ENCODE measurements around the gene KCNQ1OT1.

Gene KCNQ1OT1

GRCh38 chr11:2699531-2700414, at the start of gene KCNQ1OT1:
TSS of gene KCNQ1OT1 (minus strand) at chr11:2699994.
- DNase-seq (ENCODE audit: low read depth in 2 of 3, low spot score in 1 of 3): peak; percentile 73 to 80 (median 74)

DNA sequence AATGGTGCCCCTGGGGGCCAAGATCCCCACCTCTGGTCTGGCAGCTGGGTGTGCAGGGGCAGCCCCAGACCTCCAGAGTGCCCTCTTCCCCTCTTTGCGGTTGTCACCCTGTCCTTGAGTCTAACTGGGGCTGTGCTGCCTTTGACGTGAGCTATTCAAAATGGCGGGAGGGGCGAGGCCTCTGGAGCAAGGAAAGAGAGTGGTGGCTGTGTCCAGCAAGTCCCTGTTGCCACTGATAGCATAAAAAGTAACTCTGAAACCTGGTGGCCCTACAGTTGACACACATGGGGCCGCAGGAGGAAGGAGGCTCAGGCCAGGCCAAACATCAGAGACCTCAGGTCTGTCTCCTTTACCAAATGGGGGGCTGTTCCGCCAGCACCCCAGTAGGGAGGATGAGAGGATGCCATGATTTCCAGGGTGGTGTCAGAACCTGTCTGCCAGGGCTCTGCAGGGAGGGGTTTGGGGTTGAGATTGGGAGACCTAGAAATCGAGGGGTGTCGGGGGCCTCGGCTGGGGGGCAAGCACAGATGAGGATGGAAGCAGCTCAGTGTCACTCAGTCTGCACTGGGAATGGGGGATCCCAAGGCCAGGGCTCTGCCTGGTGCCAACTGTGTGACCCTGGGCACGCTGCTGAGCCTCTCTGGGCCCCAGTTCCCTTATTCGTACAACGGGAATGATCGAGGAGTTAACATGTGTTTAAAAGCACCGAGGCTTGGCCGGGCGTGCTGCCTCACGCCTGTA, 49.2 kb upstream of the KCNQ1OT1 start:
- DNase-seq (ENCODE audit: low read depth in 2 of 3, low spot score in 1 of 3): no peak

DNA sequence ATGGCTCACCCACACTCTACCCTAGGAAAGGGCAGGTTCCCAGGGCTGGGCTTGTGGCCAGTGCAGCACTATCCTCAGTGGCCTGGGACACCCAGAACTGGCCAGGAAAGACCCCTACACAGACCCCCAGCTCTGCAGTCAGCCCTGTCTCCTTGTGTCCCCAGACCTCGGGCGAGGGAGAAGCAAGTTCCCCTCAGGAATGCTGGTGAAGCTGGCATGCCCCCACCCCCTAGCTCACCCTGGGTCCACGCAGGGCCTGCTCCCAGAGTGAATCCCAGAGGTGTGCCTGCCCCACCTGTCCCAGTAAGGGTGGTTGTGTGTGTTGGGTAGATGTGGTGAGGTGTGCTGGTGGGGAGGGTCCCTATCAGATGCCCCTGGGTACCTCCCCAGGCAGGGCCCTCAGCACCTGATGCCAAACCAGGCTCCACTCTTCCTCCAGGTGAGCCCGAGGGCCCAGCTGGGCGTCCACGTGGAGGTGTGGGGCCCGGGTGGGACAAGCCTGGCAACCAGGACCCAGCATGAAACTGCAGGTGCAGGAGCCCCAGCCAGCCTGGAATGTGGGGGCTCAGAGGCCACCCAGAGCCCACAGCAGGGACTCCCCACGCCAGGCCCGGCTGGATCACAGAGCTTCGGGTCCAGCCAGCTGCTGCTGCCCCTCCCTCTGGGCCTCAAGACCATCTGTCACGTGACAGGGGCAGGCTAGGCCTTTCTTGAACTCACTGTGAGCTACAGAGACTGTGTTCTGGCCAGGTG, 48.4 kb upstream of the KCNQ1OT1 start:
- DNase-seq (ENCODE audit: low read depth in 2 of 3, low spot score in 1 of 3): no peak

- DNase-seq (ENCODE audit: low read depth in 2 of 3, low spot score in 1 of 3): no peak
Measured at GRCh38 chr11:2747248-2748027, 47.6 kb upstream of the KCNQ1OT1 start.

DNA sequence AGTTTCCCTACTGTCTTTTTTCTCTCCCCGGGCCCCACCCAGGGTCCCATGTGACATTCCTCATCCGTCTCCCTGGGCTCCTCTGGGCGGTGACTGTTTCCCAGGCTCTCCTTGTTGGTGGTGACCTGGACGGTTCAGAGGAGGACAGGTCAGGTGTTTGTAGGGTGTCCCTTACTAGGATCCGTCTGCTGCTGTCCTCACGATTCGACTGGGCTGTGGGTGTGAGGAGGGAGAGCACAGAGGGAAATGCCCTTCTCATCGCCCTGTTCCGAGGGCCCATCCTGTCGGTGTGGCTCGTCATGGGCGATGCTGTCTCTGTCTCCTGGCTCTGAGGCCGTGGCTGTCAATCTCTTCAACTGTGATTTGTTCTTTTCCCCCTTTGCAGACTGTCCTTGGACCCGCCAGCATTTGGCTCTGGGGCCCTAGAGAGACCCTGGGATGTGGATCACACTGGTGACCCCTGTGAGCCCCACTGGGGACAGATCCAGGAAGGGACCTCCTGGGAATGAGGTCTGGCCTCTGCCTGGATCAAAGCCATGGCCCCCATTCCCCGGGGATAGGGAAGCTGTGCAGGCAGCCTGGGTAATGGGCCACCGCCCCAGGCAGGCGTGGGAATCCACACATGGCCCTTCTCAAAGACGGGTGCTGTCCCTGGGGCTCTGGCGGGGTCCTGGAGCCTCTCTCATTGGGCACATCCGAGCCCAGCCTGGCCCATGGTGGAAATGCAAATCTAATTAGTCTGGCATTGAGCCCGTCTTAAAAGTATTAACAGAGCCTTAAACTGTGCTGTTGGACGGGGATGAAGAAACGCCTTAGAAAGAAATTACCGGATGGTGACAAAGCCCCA, 46.8 kb upstream of the KCNQ1OT1 start:
- no peak for DNase-seq (ENCODE audit: low read depth in 2 of 3, low spot score in 1 of 3)

DNA sequence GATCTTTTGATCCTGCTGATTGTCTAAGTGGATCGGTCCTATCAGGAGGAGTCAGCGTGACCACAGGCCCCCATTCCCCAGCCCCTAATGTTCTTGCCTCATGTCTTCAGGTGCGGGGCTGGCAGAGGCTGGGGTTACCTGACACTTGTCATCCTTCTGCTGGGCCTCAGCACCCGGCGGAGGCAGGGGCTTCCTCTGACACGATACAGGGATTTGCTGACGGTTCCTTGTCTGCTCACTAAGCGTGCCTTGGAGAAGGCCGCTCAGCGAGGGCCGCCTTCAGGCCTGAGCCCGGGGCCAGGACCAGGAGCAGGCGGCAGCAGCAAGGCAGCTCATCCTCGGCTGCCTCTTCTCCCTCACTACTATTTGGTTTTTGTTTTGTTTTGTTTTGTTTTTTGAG, 45.7 kb upstream of the KCNQ1OT1 start:
- DNase-seq (ENCODE audit: low read depth in 2 of 3, low spot score in 1 of 3): no peak

GRCh38 chr11:2744166-2744565, 44.4 kb upstream of the KCNQ1OT1 start:
- no peak for DNase-seq (ENCODE audit: low read depth in 2 of 3, low spot score in 1 of 3)

GRCh38 chr11:2743427-2744110, 43.8 kb upstream of the KCNQ1OT1 start:
- no peak for DNase-seq (ENCODE audit: low read depth in 2 of 3, low spot score in 1 of 3)

DNA sequence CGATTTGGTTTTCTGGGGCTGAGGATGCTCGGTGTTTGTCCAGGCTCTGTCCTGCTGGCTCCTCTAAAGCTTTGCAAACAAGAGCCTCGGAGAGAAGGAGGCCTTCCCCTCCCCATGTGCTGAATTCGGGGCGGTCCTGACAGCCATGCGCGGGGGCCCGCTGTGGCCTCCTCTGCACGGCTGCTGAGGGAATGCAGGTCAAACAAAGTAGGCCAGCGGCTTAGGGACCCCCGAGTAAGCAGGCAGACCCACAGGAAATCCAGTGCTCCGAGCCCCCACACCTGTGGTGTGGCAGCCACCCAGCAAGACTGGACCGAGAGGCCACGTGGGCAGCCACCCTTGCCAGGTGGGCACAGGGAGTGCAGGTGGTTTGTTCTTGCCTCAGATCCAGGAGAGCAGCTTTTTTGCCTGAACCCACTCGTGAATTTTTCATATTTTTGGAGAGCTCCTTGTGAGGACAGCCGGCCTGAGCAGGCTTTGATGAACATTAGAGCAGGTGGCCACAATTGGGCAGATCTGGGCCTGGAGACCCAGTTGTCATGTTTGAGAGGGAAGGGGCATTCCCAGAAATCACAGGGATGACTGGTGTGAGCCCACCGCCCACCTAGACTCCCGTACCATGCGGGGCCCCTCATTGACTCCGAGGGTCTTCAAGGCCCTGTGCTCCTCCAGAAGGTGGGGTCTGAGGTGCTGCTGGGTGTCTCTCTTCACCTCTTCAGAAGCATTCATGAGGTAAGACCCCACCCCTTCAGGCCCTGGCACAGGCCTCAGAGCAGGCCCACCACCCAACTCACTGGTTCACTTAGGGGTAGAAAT, 43.0 kb upstream of the KCNQ1OT1 start:
- no peak for DNase-seq (ENCODE audit: low read depth in 2 of 3, low spot score in 1 of 3)

GRCh38 chr11:2742201-2742600, 42.4 kb upstream of the KCNQ1OT1 start:
- DNase-seq (ENCODE audit: low read depth in 2 of 3, low spot score in 1 of 3): no peak

GRCh38 chr11:2741377-2742131, 41.8 kb upstream of the KCNQ1OT1 start:
- DNase-seq (ENCODE audit: low read depth in 2 of 3, low spot score in 1 of 3): no peak

DNA sequence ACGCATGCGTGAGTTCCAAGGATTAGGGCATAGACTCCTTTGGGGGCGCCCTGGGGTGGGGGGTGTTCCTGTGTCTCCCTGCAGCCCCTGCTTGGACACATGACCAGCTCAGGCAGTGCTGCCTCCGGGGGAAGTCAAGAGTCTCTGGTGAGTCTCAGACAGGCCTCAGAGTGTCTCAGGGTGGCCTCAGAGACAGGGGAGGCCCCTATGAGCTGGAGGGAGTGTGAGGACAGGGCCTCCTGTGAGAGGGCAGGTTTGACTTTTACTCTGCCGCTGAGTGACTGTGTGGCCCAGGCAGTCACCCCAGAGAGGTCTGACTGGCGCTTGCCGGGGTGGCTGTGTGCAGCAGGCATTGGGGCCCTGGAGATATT, 41.2 kb upstream of the KCNQ1OT1 start:
- no peak for DNase-seq (ENCODE audit: low read depth in 2 of 3, low spot score in 1 of 3)

DNA sequence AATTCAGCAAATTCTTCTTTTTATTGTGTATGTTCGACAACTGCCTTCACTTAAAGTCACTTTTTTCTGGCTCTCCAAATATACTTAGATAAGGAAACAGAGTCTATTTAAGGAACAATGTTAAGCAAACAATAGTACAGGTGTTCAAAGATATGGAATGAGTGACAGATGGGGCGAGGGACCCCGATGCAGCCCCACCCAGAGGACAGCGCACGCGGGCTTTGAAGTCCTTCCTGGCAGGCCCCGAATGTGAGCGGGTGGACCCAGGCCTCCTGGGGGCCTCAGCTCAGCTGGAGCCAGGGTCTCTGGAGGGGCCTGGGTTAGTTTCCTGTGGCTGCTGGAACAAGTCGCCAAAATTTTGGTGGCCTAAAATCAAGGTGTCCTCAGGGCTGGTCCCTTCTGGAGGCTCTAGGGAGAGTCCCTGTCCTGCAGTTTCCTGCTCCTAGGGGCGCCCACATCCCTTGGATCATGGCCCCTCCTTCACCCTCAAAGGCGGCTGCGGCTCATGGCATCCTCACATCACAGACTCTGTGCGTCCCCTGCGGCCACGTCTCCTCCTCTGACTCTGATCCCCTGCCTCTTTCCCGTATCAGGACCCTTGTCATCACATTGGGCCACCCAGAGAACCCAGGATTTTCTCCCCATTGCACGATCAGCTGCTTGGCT, 40.6 kb upstream of the KCNQ1OT1 start:
- no peak for DNase-seq (ENCODE audit: low read depth in 2 of 3, low spot score in 1 of 3)

DNA sequence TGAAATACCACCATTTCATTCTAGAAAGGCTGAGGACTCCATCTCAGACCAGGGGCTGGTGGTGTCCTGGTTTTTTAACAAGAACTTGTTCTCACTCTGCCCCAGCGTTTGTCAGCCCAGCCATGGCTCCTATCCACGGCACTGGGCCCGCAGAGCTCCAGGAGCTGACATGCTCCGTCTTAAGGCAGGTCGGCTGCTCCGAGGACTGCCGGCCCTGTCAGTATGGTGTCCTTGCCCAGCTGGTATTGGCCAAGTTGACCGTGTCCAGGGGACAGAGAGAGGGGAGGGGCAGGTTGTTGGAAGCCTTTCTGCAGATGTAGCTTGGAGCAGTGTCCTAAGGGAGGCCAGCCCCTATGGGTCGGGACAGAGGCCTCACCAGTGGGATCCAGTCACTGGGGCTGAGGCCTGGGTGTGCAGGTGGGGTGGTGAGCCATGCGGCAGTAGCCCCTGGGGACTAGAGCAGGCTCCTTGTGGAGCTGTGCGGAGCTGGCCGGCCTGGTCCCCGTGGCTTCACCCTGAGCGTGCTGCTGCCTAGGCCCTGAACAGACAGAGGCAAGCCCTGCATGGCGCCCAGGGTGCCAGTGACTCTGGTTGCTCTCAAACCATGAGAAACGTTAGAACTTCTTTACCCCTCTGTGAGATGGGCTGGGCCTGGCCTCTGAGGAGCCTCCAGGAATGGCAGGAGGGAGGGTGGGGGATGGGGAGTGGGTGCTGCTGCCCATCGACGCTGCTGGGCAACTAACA, 39.9 kb upstream of the KCNQ1OT1 start:
- DNase-seq (ENCODE audit: low read depth in 2 of 3, low spot score in 1 of 3): no peak

DNA sequence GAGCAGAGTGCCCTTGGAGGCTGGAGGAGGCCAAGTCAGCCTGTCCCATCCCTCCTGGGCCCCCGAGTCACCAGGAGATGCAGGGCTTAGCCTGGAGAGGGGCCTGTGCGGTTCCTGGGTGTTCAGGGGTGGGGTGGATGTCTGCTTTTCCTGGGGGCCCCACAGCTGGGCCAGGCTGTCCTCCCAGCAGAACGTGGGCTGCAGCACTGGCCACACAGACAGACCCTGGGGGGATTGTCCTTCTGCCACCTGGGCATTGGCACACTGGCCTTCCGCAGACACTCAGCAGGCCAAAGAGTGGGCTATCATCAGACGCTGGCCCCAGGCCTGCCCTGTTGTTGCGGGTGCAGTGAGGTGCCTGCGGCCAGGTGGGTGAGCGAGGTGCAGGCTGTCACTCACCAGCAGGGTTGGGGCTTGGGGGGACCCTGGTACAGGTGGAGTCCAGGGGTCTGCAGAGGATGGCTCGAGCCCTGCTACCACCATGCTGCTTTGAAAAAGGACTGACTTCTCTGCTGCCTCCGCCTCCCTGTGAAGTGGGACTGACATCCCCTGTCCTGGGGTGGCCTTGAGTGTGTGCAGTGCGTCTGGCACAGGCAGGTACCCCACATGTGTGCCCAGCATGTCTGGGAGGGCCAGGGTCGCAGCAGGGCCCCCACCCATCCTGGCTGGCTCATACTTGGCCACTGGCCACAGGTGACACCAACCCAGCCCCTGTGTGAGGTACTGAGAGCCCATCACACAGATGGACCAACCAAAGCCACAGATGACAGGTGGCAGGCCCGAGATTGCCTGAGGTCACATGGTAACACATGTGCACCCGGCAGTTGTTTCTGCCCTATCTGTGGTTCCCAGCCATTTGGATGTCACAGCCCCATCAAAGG, 39.0 kb upstream of the KCNQ1OT1 start:
- no peak for DNase-seq (ENCODE audit: low read depth in 2 of 3, low spot score in 1 of 3)

DNA sequence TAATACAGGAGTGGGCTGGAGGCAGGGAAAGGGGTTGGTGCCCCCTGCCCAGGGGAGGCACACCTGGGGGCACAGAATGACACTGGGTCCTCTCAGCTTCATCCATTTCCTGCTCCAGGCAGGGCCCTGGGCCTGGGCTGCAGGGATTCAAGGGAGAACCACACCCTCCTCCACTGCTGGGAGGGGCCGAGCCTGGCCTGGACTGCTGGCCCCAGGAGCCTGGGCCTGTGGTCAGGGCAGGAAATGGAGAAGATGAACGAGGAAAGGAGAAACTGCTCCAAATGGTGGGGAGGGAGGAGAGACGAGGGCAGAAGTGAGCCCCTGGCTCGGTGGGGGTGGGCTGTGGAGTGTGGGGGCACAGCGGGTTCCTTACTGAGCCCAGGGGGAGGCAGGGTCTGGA, 38.1 kb upstream of the KCNQ1OT1 start:
- no peak for DNase-seq (ENCODE audit: low read depth in 2 of 3, low spot score in 1 of 3)
